Measurements from ENCODE around the gene RAI1.
"Not testable (repeated sequence)": the region's sequence is repeated elsewhere in the genome, so short reads cannot be mapped to it uniquely, and the experiment has no call there.

RAI1 gene, protein sequence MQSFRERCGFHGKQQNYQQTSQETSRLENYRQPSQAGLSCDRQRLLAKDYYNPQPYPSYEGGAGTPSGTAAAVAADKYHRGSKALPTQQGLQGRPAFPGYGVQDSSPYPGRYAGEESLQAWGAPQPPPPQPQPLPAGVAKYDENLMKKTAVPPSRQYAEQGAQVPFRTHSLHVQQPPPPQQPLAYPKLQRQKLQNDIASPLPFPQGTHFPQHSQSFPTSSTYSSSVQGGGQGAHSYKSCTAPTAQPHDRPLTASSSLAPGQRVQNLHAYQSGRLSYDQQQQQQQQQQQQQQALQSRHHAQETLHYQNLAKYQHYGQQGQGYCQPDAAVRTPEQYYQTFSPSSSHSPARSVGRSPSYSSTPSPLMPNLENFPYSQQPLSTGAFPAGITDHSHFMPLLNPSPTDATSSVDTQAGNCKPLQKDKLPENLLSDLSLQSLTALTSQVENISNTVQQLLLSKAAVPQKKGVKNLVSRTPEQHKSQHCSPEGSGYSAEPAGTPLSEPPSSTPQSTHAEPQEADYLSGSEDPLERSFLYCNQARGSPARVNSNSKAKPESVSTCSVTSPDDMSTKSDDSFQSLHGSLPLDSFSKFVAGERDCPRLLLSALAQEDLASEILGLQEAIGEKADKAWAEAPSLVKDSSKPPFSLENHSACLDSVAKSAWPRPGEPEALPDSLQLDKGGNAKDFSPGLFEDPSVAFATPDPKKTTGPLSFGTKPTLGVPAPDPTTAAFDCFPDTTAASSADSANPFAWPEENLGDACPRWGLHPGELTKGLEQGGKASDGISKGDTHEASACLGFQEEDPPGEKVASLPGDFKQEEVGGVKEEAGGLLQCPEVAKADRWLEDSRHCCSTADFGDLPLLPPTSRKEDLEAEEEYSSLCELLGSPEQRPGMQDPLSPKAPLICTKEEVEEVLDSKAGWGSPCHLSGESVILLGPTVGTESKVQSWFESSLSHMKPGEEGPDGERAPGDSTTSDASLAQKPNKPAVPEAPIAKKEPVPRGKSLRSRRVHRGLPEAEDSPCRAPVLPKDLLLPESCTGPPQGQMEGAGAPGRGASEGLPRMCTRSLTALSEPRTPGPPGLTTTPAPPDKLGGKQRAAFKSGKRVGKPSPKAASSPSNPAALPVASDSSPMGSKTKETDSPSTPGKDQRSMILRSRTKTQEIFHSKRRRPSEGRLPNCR (N-terminal part only)

GRCh38 chr17:17681187-17681743 lies at the start of gene RAI1:
Gene RAI1, plus strand, starts transcription at chr17:17681458. Its CDS starts 111,491 bp downstream, at chr17:17792949.
- DNase-seq: peak; percentile 71 to 72

- peak in 1 of 2 donors; percentile 21 for DNase-seq
Measured at GRCh38 chr17:17632690-17633089, 48.6 kb upstream of the RAI1 start.

- DNase-seq: no peak
Measured at GRCh38 chr17:17633310-17633709, 47.9 kb upstream of the RAI1 start.

- DNase-seq: no peak
Measured at GRCh38 chr17:17635126-17635525, 46.1 kb upstream of the RAI1 start.

- DNase-seq: peak in 1 of 2 donors; percentile 21
Measured at GRCh38 chr17:17635537-17636271, 45.6 kb upstream of the RAI1 start.

DNA sequence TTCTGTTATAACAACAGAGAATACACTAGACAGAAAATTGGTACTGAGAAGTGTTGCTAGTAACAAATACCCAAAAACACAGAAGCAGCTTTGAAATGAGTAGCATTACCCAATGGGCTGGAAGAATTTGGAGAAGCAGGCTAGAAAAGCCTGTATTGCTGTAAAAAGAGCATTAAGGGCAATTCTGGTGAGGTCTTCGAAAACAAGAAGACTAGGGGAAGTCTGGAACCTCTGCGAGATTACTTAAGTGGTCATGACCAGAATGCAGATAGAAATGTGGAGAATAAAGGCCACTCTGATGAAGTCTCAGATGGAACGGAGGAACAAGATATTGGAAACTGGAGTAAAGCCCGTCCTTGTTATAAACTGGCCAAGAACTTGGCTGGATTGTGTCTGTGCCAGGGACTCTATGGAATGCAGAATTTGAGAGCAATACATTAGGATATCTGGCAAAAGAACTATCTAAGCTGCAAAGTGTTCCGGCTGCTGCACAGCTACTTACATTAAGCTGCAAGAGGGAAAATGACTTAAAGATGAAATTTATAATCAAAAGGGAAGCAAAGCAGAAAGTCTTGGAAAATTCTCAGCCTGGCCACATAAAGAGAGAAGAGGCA lies 44.9 kb upstream of the RAI1 start:
- no peak for DNase-seq

- no peak for DNase-seq
Measured at GRCh38 chr17:17638467-17638866, 42.8 kb upstream of the RAI1 start.

DNA sequence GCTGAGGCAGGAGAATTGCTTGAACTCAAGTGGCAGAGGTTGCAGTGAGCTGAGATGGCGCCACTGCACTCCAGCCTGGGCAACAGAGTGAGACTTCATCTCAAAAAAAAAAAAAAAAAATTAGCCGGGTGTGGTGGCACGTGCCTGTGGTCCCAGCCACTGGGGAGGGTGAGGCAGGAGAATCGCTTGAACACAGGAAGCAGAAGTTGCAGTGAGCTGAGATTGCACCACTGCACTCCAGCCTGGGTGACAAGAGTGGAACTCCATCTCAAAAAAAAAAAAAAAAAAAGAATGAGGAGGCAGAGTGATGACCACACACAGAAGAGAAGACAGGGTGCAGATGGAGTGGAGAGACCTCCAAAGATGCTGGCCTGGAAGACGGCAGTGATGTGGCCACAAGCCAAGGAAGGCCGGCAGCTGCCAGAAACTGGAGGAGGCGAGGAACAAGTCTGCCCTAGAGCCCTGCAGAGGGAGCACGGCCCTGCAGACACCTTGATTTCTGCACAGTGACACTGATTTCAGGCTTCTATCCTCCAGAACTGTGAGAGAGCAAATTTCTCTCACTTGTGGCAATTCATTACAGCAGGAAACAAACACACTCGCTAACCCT lies 41.5 kb upstream of the RAI1 start:
- peak in 1 of 2 donors; percentile 61 for DNase-seq

DNA sequence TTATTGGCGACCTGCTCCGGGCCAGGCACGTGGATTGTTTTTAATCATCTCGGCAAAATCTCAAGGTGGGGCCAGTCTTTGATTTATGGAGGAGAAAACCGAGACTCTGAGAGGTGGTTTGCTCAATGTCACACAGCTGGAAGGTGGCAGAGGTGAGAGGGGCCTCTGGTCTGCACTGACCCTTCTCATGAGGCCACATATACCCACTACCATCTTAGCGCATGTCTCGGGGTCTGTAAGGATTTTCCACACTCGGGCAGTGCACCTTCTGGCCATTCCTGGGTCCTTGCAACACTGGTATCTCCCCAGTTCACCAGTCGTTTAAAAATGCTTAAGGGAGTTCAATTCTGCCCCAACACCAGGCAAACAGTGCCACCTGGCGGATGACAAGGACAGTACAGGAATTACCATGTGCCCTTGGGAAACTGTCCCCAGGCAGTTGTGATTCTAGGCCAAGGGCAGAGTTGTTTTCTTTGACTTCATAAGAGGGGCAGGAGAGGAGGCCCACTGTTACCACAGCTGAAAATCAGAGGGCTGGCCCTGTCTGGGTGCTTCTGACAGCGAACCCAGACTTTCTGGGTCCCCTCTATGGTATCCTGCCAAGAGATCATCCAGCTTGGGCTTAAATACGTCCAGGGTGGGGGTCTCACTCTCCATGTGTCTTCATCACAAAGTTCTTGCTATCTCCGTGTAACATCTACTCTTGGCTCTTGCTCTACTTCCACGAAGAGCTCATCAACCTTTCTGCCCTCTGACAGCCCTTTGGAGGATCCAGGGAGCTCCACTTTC lies 39.4 kb upstream of the RAI1 start:
- peak; percentile 79 to 81 for DNase-seq

GRCh38 chr17:17645148-17645547 lies 36.1 kb upstream of the RAI1 start:
- not testable (repeated sequence) for DNase-seq

DNA sequence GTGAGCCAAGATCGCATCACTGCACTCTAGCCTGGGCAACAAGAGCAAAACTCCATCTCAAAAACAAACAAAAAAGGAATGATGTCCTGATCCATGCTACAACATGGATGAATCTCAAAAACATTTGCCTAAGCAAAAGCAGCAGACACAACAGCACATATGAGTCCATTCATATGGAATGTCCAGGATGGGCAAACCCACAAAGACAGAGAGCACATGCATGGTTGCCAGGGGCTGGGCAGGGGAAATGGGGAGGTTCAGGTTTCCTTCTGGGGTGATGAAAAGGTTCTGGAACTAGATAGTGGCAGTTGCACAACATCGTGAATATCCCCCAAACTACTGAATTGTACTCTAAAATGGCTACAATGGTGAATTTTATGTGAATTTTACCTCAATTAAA lies 35.3 kb upstream of the RAI1 start:
- DNase-seq: no peak

GRCh38 chr17:17647524-17648178 lies 33.6 kb upstream of the RAI1 start:
- DNase-seq: no peak

DNA sequence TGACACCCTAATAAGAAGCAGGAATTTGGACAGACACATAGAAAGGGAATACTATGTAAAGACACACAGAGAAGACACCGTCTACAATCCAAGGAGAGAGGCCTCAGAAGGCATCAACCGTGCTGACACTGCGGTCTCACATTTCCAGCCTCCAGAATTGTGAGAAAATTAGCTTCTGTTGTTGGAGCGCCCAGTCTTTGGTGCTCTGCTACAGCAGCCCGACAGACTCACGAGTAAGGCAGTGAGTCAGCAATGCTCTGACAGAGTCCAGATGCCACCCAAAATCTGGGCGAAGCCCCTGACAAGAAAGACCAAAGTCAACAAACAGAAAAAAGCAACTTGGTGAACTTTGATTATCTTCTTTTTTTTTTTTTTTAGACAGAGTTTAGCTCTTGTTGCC lies 32.5 kb upstream of the RAI1 start:
- no peak for DNase-seq

- no peak for DNase-seq
Measured at GRCh38 chr17:17650959-17651358, 30.3 kb upstream of the RAI1 start.

DNA sequence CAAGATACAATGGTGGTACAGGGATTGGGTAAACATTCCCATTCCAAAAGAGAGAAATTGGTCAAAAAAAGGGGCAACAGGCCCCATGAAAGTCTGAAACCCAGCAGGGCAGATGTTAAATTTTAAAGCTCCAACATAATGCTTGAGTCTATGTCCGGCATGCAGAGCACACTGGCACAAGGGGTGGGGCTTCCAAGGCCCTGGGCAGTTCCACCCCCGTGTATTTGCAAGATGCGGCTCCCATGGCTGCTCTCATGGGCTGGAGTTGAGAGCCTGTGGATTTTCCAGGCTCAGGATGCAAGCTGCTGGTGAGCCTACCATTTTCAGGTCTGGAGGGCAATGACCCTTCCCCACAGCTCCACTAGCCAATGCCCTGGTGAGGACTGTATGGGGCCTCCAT lies 27.9 kb upstream of the RAI1 start:
- no peak for DNase-seq

DNA sequence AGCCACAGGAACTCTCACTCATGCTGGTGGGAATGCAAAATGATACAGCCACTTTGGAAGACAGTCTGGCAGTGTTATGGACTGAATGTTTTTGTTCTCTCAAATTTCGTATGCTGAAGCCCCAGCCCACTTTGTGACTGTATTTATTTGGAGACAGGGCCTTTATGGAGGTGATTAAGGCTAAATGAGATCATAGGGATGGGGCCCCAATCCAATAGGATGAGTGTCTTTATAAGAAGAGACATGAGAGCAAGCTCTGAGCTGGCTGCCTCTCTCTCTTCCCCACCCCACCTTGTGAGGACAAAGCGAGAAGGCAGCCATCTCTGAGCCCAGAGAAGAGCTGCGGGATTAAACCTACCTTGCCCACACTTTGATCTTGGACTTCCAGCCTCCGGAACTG lies 21.9 kb upstream of the RAI1 start:
- DNase-seq: no peak

- DNase-seq: no peak
Measured at GRCh38 chr17:17661134-17661533, 20.1 kb upstream of the RAI1 start.

GRCh38 chr17:17661834-17662385 lies 19.3 kb upstream of the RAI1 start:
- DNase-seq: no peak

All from CD4-positive, alpha-beta T cell treated with Interleukin-4 for 1 hour (primary cell).